GM10266 (cell line): ENCODE measurements around the gene SPOCK1.

ENCODE experiments used
- DNase-seq: peaks from one replicate; pipeline ENCODE4 v3.0.0; 2012; ENCODE audit errors: extremely low spot score
- CTCF ChIP-seq: IDR thresholded peaks from 2 replicates; pipeline ENCODE4 v1.5.1; 2012; ENCODE audit warnings: mild to moderate bottlenecking, low read depth; ENCODE audit not compliant: control insufficient read depth, insufficient read depth; ENCODE audit errors: missing control alignments

SPOCK1 gene

GRCh38 chr5:137481596-137481995 is 17.5 kb downstream of the SPOCK1 start:
- no peak for TF ChIP-seq CTCF
- DNase-seq: no peak

- DNase-seq: no peak
- TF ChIP-seq CTCF: no peak
These were observed 21.1 kb downstream of the SPOCK1 start for GRCh38 chr5:137478043-137478442.

GRCh38 chr5:137470921-137471220 is 28.3 kb downstream of the SPOCK1 start:
- TF ChIP-seq CTCF: no peak
- DNase-seq: no peak

- TF ChIP-seq CTCF: no peak
- no peak for DNase-seq
These were observed 28.8 kb downstream of the SPOCK1 start for GRCh38 chr5:137470111-137470920.

GRCh38 chr5:137466889-137467288 is 32.2 kb downstream of the SPOCK1 start:
- no peak for DNase-seq
- no peak for TF ChIP-seq CTCF

- no peak for DNase-seq
- no peak for TF ChIP-seq CTCF
These were observed 33.2 kb downstream of the SPOCK1 start for GRCh38 chr5:137465930-137466329.

- TF ChIP-seq CTCF: no peak
- no peak for DNase-seq
These were observed 36.2 kb downstream of the SPOCK1 start for GRCh38 chr5:137462816-137463520.
